Fibroblast of lung (primary cell): ENCODE measurements around the gene KIRREL3. TPM values are rescaled to one million over a fixed set of nuclear protein-coding genes. Genes with fewer than 3 reads are reported as not detected.
"Not testable (repeated sequence)": the region's sequence is repeated elsewhere in the genome, so short reads cannot be mapped to it uniquely, and the experiment has no call there.

Source experiments
- DNase-seq, 2 donors: peaks; one replicate each; pipeline versions ENCODE4 v3.0.0 to v3.0.0-alpha.2; 2010; ENCODE audit warnings: low read depth in 2 of 2
- H2AFZ ChIP-seq: 2 replicates; pipeline ENCODE4 v1.5.1; 2012; ENCODE audit warnings: low read length, control low read depth, inconsistent platforms
- H3K27ac ChIP-seq: 2 replicates; pipeline ENCODE4 v1.5.1; 2011; ENCODE audit warnings: low read length, control low read depth; ENCODE audit not compliant: insufficient read depth
- H3K27me3 ChIP-seq: 2 replicates; pipeline ENCODE4 v1.5.1; 2011; ENCODE audit warnings: mild to moderate bottlenecking, low read length; ENCODE audit not compliant: control insufficient read depth, insufficient read depth
- H3K36me3 ChIP-seq: 2 replicates; pipeline ENCODE4 v1.5.1; 2011; ENCODE audit warnings: low read length; ENCODE audit not compliant: control insufficient read depth, insufficient read depth
- H3K4me1 ChIP-seq: 2 replicates; pipeline ENCODE4 v1.5.1; 2011; ENCODE audit warnings: low read length; ENCODE audit not compliant: control insufficient read depth, insufficient read depth; ENCODE audit errors: extremely low read depth
- H3K4me2 ChIP-seq: 2 replicates; pipeline ENCODE4 v1.5.1; 2011; ENCODE audit warnings: low read length, control low read depth; ENCODE audit not compliant: insufficient read depth; ENCODE audit errors: extremely low read depth
- H3K4me3 ChIP-seq, 4 experiments: fragments of 200-600 bp in 1 of 4; sonication (generic) in 1 of 4; replicated peaks in 1 of 4; 2 replicates each; pipeline ENCODE4 v1.5.1; 2011 to 2016; ENCODE audit warnings: low read length in 4 of 4, low read depth in 3 of 4, mild to moderate bottlenecking in 3 of 4, control low read depth in 2 of 4, inconsistent platforms in 1 of 4, mixed read lengths in 1 of 4; ENCODE audit not compliant: insufficient read depth in 1 of 4; ENCODE audit errors: control extremely low read depth in 1 of 4
- H3K79me2 ChIP-seq: 2 replicates; pipeline ENCODE4 v1.5.1; 2012; ENCODE audit warnings: mild to moderate bottlenecking, low read length, inconsistent platforms; ENCODE audit not compliant: control insufficient read depth, insufficient read depth
- H3K9ac ChIP-seq: 2 replicates; pipeline ENCODE4 v1.5.1; 2011; ENCODE audit warnings: mild to moderate bottlenecking, low read length, control low read depth; ENCODE audit not compliant: insufficient read depth
- H3K9me3 ChIP-seq: 2 replicates; pipeline ENCODE4 v1.5.1; 2012; ENCODE audit warnings: low read depth, low read length; ENCODE audit not compliant: control insufficient read depth, insufficient read depth
- H4K20me1 ChIP-seq: 2 replicates; pipeline ENCODE4 v1.5.1; 2011; ENCODE audit warnings: low read length; ENCODE audit not compliant: control insufficient read depth, insufficient read depth; ENCODE audit errors: extremely low read depth
- CTCF ChIP-seq, 2 donors: IDR thresholded peaks in 1 of 2; conservative IDR thresholded peaks in 1 of 2; 1 replicate in 1 of 2; 2 replicates in 1 of 2; pipeline ENCODE4 v1.5.1; 2011 to 2012; ENCODE audit warnings: low read length in 2 of 2, control low read depth in 1 of 2, inconsistent platforms in 1 of 2, low read depth in 1 of 2, mild to moderate bottlenecking in 1 of 2
- EZH2 ChIP-seq: IDR thresholded peaks from 2 replicates; pipeline ENCODE4 v1.5.1; 2012; ENCODE audit warnings: low read length, control low read depth, mild to moderate bottlenecking; ENCODE audit errors: missing control alignments
- polyA plus RNA-seq, 2 donors: library from polyadenylated mRNA; depleted of rRNA in 1 of 2; stranded (reverse) in 1 of 2; unstranded in 1 of 2; fragments of >200 nt; gene quantifications; 2 replicates each; pipeline ENCODE4 v1.2.1, GENCODE V29; 2011 to 2012; ENCODE audit warnings: missing spikeins in 1 of 2
- total RNA-seq: library from RNA; depleted of rRNA; stranded (reverse); fragments of >200 nt; gene quantifications from 2 replicates; pipeline ENCODE4 v1.2.1, GENCODE V29; 2014

Gene KIRREL3
- total and polyA plus RNA-seq, 2 donors (not counting 1 experiment from before 2014, with no cell fraction given) = 2.8 to 6.1 TPM

DNA sequence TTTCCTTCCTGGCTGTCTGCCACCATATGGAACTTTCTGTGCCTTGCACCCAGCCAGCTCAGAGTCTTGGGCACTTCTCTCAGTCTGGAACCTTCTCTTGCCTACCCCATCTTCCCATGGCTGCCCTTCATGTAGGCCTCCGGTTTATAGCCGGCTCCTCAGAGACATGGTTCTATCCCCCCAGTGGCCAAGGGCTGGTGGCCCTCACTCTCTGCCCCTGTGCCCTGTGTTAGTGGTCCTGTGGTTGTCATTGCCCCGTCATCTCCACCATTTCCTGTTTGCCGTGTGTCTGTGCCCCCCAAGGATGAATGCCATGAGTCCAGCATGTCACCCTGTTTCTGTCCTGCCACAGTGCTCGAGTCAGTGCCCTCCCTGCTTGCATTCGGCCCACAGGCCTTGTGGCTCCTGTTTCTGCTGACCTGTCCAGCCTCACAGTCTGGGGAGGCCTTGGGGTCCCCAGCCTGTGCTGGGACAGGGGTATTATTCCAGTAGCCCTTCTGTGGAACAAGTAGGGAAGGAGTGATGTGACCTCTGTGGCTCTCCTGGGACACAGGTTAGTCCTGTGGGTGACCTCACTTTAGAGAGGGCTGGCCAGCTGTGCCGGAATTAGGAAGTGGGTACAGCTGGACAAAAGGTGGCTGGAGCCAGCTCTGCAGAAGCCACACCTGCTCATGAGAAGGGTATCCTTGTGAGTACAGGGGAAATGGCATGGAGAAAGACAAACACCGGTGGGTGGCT, 614.4 kb downstream of the KIRREL3 start:
- H3K9me3 ChIP-seq = no peaks in the 10 kb centered on the region
- no peak overlapping the region for H3K4me3 ChIP-seq
- no peak overlapping the region for H2AFZ ChIP-seq
- no peaks in the 10 kb centered on the region for H3K36me3 ChIP-seq
- H4K20me1 ChIP-seq = no peaks in the 10 kb centered on the region
- no peaks in the 10 kb centered on the region for H3K27me3 ChIP-seq
- H3K27ac ChIP-seq = no peak overlapping the region
- no peak for DNase-seq
- H3K4me2 ChIP-seq = no peak overlapping the region
- TF ChIP-seq EZH2 = no peak
- no peak for TF ChIP-seq CTCF (conservative IDR thresholded peaks at IDR 0.05 in 1 of 2, IDR thresholded peaks at IDR 0.05 in 1 of 2; ENCODE audit: low read depth in 1 of 2, low read length in 2 of 2)
- H3K4me1 ChIP-seq = no peaks in the 10 kb centered on the region
- no peaks in the 10 kb centered on the region for H3K79me2 ChIP-seq
- no peak overlapping the region for H3K9ac ChIP-seq

DNA sequence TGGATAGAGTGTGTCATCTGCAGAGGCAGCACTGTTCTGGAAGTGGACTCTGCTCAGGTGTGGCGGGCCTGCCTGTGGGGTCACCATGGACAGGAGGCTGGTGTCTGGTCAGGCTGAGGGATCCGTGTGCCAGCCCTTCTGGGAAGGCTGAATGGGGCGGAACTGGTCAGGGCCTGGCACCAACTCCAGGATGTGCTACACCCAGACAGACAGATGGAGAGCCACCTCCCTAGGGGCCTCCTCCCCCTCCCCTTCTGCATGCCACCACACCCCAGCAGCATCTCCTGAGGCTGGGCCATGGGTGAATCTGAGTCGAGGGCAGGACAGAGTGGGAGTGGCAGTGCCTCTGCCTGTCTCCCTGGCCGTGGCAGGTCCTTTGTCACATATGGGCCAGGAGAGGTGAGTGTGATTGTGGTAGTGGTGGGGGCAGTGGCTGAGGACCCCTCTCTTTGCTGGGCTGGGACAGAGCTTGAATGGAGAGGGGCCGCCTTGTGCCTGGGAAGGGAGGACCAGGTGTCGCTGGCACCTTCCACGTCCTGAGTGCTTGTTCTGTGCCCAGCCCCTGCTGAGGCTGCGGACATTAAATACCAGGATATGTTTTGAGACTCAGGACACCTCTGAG, 616.0 kb downstream of the KIRREL3 start:
- H3K4me3 ChIP-seq = no peak overlapping the region
- no peak for DNase-seq
- no peak overlapping the region for H3K27ac ChIP-seq
- no peak overlapping the region for H3K9ac ChIP-seq
- no peak overlapping the region for H3K4me2 ChIP-seq
- TF ChIP-seq EZH2 (no peak), CTCF (conservative IDR thresholded peaks at IDR 0.05 in 1 of 2, IDR thresholded peaks at IDR 0.05 in 1 of 2; ENCODE audit: low read depth in 1 of 2, low read length in 2 of 2) (no peak)
- H3K36me3 ChIP-seq = no peaks in the 10 kb centered on the region
- H3K27me3 ChIP-seq = no peaks in the 10 kb centered on the region
- peaks cover 2% of the 10 kb centered on the region for H4K20me1 ChIP-seq
- H3K9me3 ChIP-seq = no peaks in the 10 kb centered on the region
- H2AFZ ChIP-seq = no peak overlapping the region
- no peaks in the 10 kb centered on the region for H3K4me1 ChIP-seq
- no peaks in the 10 kb centered on the region for H3K79me2 ChIP-seq

GRCh38 chr11:126383339-126384335, 616.9 kb downstream of the KIRREL3 start:
- Histone ChIP-seq H4K20me1 (peaks cover 2% of the 10 kb centered on the region), H3K4me2 (no peak overlapping the region), H2AFZ (no peak overlapping the region), H3K79me2 (no peaks in the 10 kb centered on the region), H3K4me3 (no peak overlapping the region), H3K36me3 (no peaks in the 10 kb centered on the region), H3K27me3 (no peaks in the 10 kb centered on the region), H3K27ac (no peak overlapping the region), H3K4me1 (no peaks in the 10 kb centered on the region), H3K9ac (no peak overlapping the region), H3K9me3 (no peaks in the 10 kb centered on the region)
- TF ChIP-seq EZH2 (no peak), CTCF (conservative IDR thresholded peaks at IDR 0.05 in 1 of 2, IDR thresholded peaks at IDR 0.05 in 1 of 2; ENCODE audit: low read depth in 1 of 2, low read length in 2 of 2) (no peak)
- DNase-seq = no peak

- not testable (repeated sequence) for H3K27ac ChIP-seq, DNase-seq, H3K4me2 ChIP-seq, H4K20me1 ChIP-seq, H2AFZ ChIP-seq, H3K79me2 ChIP-seq, H3K27me3 ChIP-seq, H3K4me1 ChIP-seq, H3K36me3 ChIP-seq, H3K9ac ChIP-seq, H3K9me3 ChIP-seq, H3K4me3 ChIP-seq
These were observed 617.9 kb downstream of the KIRREL3 start for GRCh38 chr11:126382641-126383040.
